T-helper 1 cell (primary cell): ENCODE results near the gene COLEC12.

Experiments used
- DNase-seq, 5 donors: peaks; one replicate each; pipeline ENCODE4 v3.0.0-alpha.2; 2012 to 2020

The COLEC12 gene

GRCh38 chr18:354471-354870 lies 146.0 kb downstream of the COLEC12 start:
- DNase-seq = no peak

GRCh38 chr18:354003-354402 lies 146.5 kb downstream of the COLEC12 start:
- no peak for DNase-seq

- no peak for DNase-seq
These were observed 148.1 kb downstream of the COLEC12 start for GRCh38 chr18:352438-352837.

GRCh38 chr18:350953-351572 lies 149.4 kb downstream of the COLEC12 start:
- no peak for DNase-seq

GRCh38 chr18:346600-346999 lies 153.9 kb downstream of the COLEC12 start:
- DNase-seq = no peak

GRCh38 chr18:341102-341501 lies 159.4 kb downstream of the COLEC12 start:
- DNase-seq = no peak

- DNase-seq = no peak
These were observed 160.5 kb downstream of the COLEC12 start for GRCh38 chr18:340044-340443.

GRCh38 chr18:339200-339599 lies 161.3 kb downstream of the COLEC12 start:
- DNase-seq = no peak

GRCh38 chr18:336713-337112 lies 163.8 kb downstream of the COLEC12 start:
- DNase-seq = no peak

- no peak for DNase-seq
These were observed 164.8 kb downstream of the COLEC12 start for GRCh38 chr18:335733-336132.

GRCh38 chr18:334575-335132 lies 165.8 kb downstream of the COLEC12 start:
- DNase-seq = no peak

GRCh38 chr18:332721-333510 lies 167.6 kb downstream of the COLEC12 start:
- no peak for DNase-seq

- DNase-seq = no peak
These were observed 168.5 kb downstream of the COLEC12 start for GRCh38 chr18:332007-332406.

- no peak for DNase-seq
These were observed 169.2 kb downstream of the COLEC12 start for GRCh38 chr18:331221-331821.

GRCh38 chr18:328928-329327 lies 171.6 kb downstream of the COLEC12 start:
- no peak for DNase-seq

- DNase-seq = no peak
These were observed 173.7 kb downstream of the COLEC12 start for GRCh38 chr18:326846-327245.

- DNase-seq = no peak
These were observed 177.3 kb downstream of the COLEC12 start for GRCh38 chr18:323253-323622.

- no peak for DNase-seq
These were observed 178.5 kb downstream of the COLEC12 start for GRCh38 chr18:321865-322467.

GRCh38 chr18:320155-320554 lies 180.3 kb downstream of the COLEC12 start:
- DNase-seq = no peak

- DNase-seq = no peak
These were observed 180.8 kb downstream of the COLEC12 start for GRCh38 chr18:319720-320119.

GRCh38 chr18:318791-319291 lies 181.7 kb downstream of the COLEC12 start:
- no peak for DNase-seq

GRCh38 chr18:317618-318017 lies 182.9 kb downstream of the COLEC12 start:
- DNase-seq = no peak

- DNase-seq = no peak
These were observed 184.1 kb downstream of the COLEC12 start for GRCh38 chr18:316393-316792.
